Measurements from ENCODE around the gene SLC66A2. TPM values are rescaled to one million over a fixed set of nuclear protein-coding genes. Genes with fewer than 3 reads are reported as not detected.

The SLC66A2 gene
- total RNA-seq, 4 donors from 2014 or later, result 69.4 to 176 (median 103) TPM

DNA sequence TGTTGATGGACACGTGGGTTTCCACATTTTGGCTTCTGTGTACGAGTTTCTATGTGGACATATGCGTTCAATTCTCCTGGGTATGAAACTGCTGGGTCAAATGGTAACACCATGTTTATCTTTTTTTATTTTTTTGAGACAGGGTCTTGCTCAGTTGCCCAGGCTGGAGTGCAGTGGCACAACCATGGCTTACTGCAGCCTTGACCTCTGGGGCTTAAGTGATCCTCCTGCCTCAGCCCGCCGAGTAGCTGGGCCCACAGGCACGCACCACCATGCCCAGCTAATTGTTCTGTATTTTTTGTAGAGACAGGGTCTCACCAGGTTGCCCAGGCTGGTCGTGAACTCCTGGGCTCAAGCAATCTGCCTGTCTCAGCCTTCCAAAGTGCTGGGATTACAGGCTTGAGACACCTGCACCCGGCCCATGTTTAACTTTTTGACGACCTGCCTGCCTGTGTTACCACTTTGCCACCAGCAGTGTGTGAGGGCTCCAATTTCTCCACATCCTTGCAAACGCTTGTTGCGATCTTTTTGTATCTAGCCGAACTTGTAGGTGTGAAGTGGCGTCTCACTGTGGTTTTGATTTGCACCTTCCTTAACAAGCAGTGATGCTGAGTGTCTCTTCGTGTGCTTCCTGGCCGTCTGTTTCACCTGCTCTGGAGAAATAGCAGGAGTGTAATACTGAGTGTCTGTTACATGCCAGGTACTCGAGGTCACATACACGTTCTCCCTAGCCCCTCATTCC is 19.9 kb upstream of the SLC66A2 start:
- ATAC-seq (ENCODE audit: low FRiP score) (peak; percentile 27), DNase-seq (ENCODE audit: low spot score) (no peak)
- TF ChIP-seq, protein P1, sequence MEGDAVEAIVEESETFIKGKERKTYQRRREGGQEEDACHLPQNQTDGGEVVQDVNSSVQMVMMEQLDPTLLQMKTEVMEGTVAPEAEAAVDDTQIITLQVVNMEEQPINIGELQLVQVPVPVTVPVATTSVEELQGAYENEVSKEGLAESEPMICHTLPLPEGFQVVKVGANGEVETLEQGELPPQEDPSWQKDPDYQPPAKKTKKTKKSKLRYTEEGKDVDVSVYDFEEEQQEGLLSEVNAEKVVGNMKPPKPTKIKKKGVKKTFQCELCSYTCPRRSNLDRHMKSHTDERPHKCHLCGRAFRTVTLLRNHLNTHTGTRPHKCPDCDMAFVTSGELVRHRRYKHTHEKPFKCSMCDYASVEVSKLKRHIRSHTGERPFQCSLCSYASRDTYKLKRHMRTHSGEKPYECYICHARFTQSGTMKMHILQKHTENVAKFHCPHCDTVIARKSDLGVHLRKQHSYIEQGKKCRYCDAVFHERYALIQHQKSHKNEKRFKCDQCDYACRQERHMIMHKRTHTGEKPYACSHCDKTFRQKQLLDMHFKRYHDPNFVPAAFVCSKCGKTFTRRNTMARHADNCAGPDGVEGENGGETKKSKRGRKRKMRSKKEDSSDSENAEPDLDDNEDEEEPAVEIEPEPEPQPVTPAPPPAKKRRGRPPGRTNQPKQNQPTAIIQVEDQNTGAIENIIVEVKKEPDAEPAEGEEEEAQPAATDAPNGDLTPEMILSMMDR (IDR thresholded peaks at IDR 0.05), result no peak

DNA sequence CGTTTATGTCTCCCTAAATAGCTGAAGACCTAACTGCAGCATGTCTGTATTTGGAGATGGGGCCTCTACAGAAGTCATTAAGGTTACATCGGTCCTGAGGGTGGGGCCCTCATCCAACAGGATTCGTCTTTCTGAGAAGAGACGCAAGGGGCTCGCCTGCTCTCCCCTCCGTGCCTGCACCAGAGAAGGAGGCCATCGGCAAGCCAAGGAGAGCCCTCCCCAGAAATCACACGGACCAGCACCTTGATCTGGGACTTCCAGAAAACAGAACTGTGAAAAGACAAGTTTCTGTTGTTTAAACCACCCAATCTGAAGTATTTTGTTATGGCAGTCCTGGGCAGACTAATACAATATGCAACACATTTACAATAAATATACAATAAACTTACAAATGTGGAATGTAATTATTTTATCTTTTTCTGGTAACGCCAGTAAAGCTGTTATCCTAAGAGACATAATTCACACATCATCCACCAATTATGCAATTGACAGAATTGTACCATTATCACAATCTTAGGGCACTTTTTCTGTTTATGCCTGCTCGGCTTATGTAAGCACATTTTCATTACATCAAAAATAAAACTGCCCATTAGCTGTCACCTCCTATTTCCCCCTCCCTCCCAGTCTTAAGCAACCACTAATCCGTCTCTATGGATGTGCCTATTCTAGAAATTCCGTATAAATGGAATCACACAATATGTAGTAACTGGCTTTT is 19.1 kb upstream of the SLC66A2 start:
- TF ChIP-seq, protein P1 (IDR thresholded peaks at IDR 0.05), result no peak
- ATAC-seq (ENCODE audit: low FRiP score) (no peak), DNase-seq (ENCODE audit: low spot score) (peak; percentile 0)

DNA sequence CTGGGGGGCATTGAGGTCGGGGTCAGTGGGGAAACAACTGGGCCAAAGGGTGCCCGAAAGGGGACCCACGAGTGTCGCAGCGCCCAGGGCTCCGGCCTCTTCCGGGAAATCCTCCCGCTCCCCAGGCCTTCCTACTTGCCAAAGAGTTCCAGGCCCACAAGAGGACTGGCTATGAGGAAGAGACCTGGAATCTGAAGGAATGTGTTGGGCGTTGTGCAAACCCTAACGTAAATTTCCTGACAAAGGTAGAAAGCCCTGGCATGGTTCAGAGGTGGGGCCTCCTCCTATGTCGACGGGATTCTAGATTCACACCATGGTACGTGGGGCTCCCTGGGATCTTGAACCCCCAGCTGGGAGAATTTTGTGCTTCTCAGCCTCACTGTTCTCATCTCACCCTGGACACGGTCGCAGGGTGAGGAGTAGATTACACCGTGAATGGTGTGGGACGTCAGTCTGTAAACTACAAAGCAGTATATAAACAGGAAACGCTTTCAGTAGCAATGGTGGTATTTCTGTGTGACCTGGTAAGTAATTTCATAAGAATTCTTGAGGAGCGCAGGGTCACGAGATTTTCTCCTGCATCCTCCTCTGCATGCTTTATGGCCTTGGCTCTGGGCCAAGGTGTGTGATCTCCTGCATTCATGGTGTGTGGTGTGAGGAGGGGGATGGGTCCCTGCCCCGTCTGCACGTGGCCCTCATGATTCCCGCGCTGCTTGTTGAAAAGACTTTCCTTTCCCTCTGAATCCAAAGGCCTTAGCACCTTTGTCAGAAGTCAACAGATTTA is 13.9 kb upstream of the SLC66A2 start:
- TF ChIP-seq, protein P1 (IDR thresholded peaks at IDR 0.05), result no peak
- peak; percentile 21 for DNase-seq (ENCODE audit: low spot score)
- peak; percentile 75 for ATAC-seq (ENCODE audit: low FRiP score)

- peak; percentile 24 for DNase-seq (ENCODE audit: low spot score)
- TF ChIP-seq, protein P1 (IDR thresholded peaks at IDR 0.05), result no peak
- peak; percentile 71 for ATAC-seq (ENCODE audit: low FRiP score)
Measured at GRCh38 chr18:79964330-79965118, 13.1 kb upstream of the SLC66A2 start, which contains the start of gene HSBP1L1. Gene HSBP1L1 (plus strand): TSS chr18:79964643. CDS start chr18:79964736, 93 bp downstream.

GRCh38 chr18:79963658-79964329 is 12.3 kb upstream of the SLC66A2 start:
- DNase-seq (ENCODE audit: low spot score), result peak; percentile 13
- TF ChIP-seq, protein P1 (IDR thresholded peaks at IDR 0.05), result no peak
- no peak for ATAC-seq (ENCODE audit: low FRiP score)

Measured in omental fat pad (tissue), 4 donors.